NCI-H146 treated with DMSO at 0.1 percent for 48 hours (cell line): ENCODE data around the gene SCNN1A.

ENCODE experiments used
- DNase-seq: peaks from one replicate; lab custom pipeline; 2025; ENCODE audit not compliant: unreplicated experiment; lab: John Stamatoyannopoulos, UW

SCNN1A gene

GRCh38 chr12:6369916-6370575 lies 5.3 kb downstream of the SCNN1A start:
- DNase-seq: no peak

GRCh38 chr12:6368906-6369525 lies 6.3 kb downstream of the SCNN1A start:
- no peak for DNase-seq

- DNase-seq: no peak
Measured at GRCh38 chr12:6367969-6368892, 7.1 kb downstream of the SCNN1A start.

- DNase-seq: no peak
Measured at GRCh38 chr12:6367065-6367968, 8.0 kb downstream of the SCNN1A start.

GRCh38 chr12:6364044-6364374 lies 11.4 kb downstream of the SCNN1A start:
- no peak for DNase-seq

GRCh38 chr12:6363330-6364043 lies 11.9 kb downstream of the SCNN1A start:
- no peak for DNase-seq

- DNase-seq: no peak
Measured at GRCh38 chr12:6363010-6363329, 12.4 kb downstream of the SCNN1A start.

GRCh38 chr12:6362403-6362802 lies 13.0 kb downstream of the SCNN1A start:
- DNase-seq: no peak

GRCh38 chr12:6361834-6362233 lies 13.5 kb downstream of the SCNN1A start:
- no peak for DNase-seq

- no peak for DNase-seq
Measured at GRCh38 chr12:6360578-6361490, 14.5 kb downstream of the SCNN1A start.

- no peak for DNase-seq
Measured at GRCh38 chr12:6360080-6360571, 15.2 kb downstream of the SCNN1A start.

GRCh38 chr12:6358881-6359280 lies 16.5 kb downstream of the SCNN1A start:
- no peak for DNase-seq

GRCh38 chr12:6356374-6356820 lies 19.0 kb downstream of the SCNN1A start:
- no peak for DNase-seq

GRCh38 chr12:6355491-6356373 lies 19.6 kb downstream of the SCNN1A start:
- no peak for DNase-seq

- DNase-seq: no peak
Measured at GRCh38 chr12:6354495-6355393, 20.6 kb downstream of the SCNN1A start.

- DNase-seq: no peak
Measured at GRCh38 chr12:6352193-6353173, 22.9 kb downstream of the SCNN1A start.
